AG04449 (cell line): Measurements from ENCODE around the gene PXT1.

Experiments used
- CTCF ChIA-PET: fragments of 350-600 bp; formaldehyde crosslinking; extraction: SDS; loops from one replicate; lab custom pipeline; 2021; ENCODE audit warnings: antibody characterized with exemption; lab: Yijun Ruan, JAX
- POLR2A ChIA-PET: fragments of 400-600, 350-600 bp; formaldehyde crosslinking; extraction: SDS; loops from one replicate; lab custom pipeline; 2020; ENCODE audit warnings: antibody characterized with exemption, inconsistent platforms; lab: Yijun Ruan, JAX
- DNase-seq: peaks from one replicate; pipeline ENCODE4 v3.0.0-alpha.2; 2010; ENCODE audit warnings: low read depth, low spot score
- H3K4me3 ChIP-seq: 2 replicates; pipeline ENCODE4 v1.5.1; 2011; ENCODE audit warnings: low read depth, mild to moderate bottlenecking, control low read depth, low read length
- TF ChIP-seq, protein P1 (sequence below): IDR thresholded peaks from one replicate; pipeline ENCODE4 v1.5.1; 2011; ENCODE audit warnings: mild to moderate bottlenecking, moderate library complexity, low read length, control low read depth, inconsistent platforms; ENCODE audit not compliant: insufficient read depth; ENCODE audit errors: missing control alignments

PXT1 gene

DNA sequence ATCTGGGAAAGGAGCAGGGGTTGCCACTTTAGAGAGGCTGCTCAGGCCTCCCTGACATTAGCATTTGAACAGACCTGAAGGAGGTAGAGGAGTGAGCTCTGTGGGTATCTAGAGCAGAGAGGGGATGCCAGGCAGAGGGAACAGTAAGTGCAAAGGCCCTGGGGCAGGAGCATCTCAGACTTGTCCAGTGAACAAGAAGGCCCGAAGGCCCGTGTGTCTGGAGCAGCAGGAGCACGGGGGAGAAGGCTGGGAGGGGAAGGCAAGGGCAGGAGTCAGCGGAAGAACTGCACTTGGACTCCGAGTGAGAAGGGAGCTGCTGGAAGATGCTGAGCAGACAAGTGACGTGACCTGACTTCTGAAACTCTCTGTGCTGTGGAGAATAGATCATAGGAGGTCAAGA lies 70.6 kb downstream of the PXT1 start:
- H3K4me3 ChIP-seq: no peak overlapping the region
- TF ChIP-seq, protein P1, sequence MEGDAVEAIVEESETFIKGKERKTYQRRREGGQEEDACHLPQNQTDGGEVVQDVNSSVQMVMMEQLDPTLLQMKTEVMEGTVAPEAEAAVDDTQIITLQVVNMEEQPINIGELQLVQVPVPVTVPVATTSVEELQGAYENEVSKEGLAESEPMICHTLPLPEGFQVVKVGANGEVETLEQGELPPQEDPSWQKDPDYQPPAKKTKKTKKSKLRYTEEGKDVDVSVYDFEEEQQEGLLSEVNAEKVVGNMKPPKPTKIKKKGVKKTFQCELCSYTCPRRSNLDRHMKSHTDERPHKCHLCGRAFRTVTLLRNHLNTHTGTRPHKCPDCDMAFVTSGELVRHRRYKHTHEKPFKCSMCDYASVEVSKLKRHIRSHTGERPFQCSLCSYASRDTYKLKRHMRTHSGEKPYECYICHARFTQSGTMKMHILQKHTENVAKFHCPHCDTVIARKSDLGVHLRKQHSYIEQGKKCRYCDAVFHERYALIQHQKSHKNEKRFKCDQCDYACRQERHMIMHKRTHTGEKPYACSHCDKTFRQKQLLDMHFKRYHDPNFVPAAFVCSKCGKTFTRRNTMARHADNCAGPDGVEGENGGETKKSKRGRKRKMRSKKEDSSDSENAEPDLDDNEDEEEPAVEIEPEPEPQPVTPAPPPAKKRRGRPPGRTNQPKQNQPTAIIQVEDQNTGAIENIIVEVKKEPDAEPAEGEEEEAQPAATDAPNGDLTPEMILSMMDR: no peak
- no peak for DNase-seq
- POLR2A ChIA-PET: no interaction called here
- CTCF ChIA-PET: interaction anchor here (2.0 kb wide), 1 partner anchor 9 kb away, joined by 5 read pairs; no protein-coding TSS in a partner anchor

DNA sequence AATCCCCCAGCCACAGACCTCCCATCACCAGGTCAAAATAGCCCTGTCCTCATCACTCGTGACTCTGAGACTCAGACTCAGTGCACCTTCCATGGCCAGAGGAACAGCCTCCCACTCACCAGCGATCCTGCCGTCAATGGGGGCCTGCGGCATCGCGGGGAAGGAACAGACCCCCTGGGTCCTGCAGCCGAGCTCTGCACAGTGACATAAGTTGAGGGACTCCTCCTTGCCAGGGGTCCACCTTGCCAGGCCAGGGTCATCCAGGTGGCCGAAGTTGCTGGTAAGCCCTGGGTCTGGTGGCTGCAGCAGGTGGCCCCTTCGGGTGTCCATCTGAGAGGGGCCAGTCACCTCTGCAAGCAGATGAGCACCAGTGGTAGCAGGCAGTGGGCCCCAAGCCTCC lies 71.4 kb downstream of the PXT1 start:
- CTCF ChIA-PET: interaction anchor here (2.0 kb wide), 1 partner anchor 9 kb away, joined by 5 read pairs; no protein-coding TSS in a partner anchor
- no peak overlapping the region for H3K4me3 ChIP-seq
- POLR2A ChIA-PET: no interaction called here
- DNase-seq: no peak
- TF ChIP-seq, protein P1: no peak

DNA sequence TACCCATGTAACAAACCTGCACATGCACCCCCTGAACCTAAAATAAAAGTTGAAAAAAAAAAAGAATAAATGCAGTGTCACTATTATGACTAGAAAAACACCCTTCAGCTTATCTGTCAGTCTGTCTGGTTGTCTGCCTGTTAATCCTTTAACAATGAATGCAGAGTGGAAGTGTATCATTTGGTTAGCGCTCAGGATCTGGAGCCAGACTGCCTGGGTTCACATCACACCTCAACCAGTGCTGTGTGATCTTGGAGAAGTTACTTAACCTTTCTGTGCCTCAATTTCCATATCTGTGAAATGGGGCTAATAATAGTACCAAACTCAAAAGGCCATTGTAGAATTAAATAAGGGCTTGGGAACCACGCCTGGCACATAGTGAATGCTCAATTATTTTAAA lies 72.0 kb downstream of the PXT1 start:
- no peak overlapping the region for H3K4me3 ChIP-seq

DNA sequence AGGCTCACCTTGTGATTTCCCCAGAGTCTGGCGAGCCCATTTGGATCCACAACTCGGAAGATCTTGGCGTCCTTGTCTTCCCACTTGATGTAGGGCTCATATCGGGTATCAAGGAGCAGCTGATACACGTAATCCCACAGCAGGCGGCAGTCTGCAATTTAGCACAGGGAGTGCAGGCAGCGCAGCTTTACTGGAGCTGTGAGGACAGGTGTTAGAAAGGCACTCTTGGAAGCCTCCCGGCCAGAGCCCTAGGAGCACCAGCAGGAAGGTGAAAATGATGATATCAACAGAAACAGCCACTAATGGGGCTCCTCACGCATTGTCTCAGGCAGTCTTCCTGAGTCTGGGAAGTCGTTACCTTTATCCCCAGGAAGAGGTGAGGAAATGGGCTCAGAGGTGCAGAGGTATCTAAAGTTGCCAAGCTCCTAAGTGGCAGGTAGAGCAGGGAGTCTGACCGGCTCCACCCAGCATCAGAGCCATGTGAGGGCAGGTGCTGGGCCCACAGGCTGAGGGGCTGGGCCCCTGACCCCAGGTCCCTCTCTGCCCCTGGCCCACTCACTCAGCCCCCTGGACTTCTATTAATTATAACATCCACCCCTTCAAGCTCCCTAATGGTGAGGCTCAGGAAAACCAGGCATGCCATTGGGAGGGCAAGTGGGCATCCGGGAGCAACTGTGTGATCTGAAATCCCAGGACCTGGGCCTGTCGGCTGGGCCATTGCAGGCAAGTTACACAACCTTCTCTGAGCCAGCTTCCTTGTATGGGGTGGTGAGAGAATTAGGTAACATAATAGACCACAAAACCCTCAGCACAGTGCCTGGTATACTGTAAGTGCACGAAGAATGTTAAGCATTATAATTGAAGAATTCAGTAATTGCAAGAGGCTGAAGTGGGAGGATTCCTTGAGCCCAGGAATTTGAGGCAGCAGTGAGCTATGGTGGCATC lies 73.5 kb downstream of the PXT1 start:
- peak; percentile 93 for DNase-seq
- TF ChIP-seq, protein P1: no peak
- ChIA-PET POLR2A (interaction anchor here (0.8 to 1.2 kb wide), 3 partner anchors 13 to 18 kb away, joined by 3 to 7 read pairs (median 4); no protein-coding TSS in a partner anchor), CTCF (interaction anchor here (1.5 to 5.9 kb wide), 6 partner anchors 10 to 69 kb away, joined by 3 to 38 read pairs (median 12); no protein-coding TSS in a partner anchor)
- H3K4me3 ChIP-seq: no peak overlapping the region

More for the DNA sequence above, 72.0 kb downstream of the PXT1 start:
- ChIA-PET POLR2A (no interaction called here), CTCF (interaction anchor here (2.0 kb wide), 1 partner anchor 8 kb away, joined by 5 read pairs; no protein-coding TSS in a partner anchor)
- TF ChIP-seq, protein P1: no peak
- no peak for DNase-seq

DNA sequence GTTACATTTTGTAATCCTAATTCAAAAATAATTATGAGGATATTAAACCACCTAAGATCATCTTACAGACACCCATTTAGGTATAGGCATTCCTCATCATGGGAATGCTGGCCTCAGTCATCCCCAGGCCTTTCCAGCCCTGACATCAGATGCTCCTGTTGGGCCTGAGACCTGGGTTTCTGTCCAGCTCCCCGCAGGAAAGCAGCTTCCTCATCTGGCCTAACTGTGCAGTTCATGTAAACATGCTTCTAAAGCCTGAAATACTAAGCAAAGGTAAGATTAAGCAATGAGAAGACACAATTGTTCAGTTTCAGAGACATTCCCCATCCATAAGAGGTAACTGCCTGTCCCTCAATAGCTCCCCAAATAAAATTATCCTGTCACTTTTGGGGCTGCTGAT lies 74.2 kb downstream of the PXT1 start:
- TF ChIP-seq, protein P1: no peak
- ChIA-PET POLR2A (no interaction called here), CTCF (interaction anchor here (1.5 to 5.9 kb wide), 6 partner anchors 9 to 68 kb away, joined by 3 to 38 read pairs (median 12); no protein-coding TSS in a partner anchor)
- DNase-seq: no peak
- H3K4me3 ChIP-seq: no peak overlapping the region

DNA sequence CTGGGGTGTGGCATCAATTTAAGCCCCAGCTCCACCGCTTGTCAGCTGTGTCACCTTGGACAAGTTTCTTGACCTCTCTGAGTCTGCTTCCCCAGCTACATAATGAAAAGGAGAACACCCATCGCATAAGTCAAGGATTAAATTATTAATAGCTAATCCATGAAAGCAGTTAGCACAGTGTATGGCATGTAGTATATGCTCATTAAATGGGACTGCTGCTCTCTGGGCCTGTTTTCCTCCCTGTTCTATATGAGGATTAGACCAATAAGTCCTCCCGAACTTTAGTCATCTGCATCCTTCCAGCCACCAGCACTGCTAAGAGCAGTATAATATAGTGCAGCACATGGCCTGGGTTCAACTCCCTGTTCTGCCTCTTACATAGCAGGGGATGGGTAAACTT lies 74.9 kb downstream of the PXT1 start:
- DNase-seq: no peak
- H3K4me3 ChIP-seq: no peak overlapping the region
- TF ChIP-seq, protein P1: no peak
- CTCF ChIA-PET: interaction anchor here (2.2 to 5.9 kb wide), 4 partner anchors 8 to 68 kb away, joined by 8 to 38 read pairs (median 21); no protein-coding TSS in a partner anchor
- POLR2A ChIA-PET: no interaction called here
